ENCODE measurements around the gene SPP1.

DNA sequence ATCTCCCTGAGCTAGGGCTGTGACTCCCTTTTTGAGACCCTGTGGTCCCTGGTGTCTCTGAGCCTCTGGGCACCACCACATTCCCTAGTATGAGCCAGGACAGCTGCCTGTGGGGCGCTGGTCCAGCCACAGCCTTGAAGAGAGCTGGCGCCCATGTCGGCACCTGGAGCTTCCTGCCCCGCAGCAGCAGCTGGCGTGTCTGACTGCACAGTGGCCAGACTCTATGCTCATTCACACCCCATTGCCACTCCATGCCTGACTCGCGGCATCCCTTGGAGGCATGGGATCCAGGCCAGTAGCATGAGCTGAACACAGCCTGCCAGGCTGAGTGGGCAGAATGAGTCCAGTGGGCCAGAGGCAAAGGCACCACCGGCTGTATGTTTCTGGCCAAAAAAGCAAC is 8.3 kb upstream of the SPP1 start:
- TF ChIP-seq POLR2A (IDR thresholded peaks at IDR 0.05) (no peak), POLR2AphosphoS5 (IDR thresholded peaks at IDR 0.05) (no peak)
- TF ChIP-seq, protein P1, sequence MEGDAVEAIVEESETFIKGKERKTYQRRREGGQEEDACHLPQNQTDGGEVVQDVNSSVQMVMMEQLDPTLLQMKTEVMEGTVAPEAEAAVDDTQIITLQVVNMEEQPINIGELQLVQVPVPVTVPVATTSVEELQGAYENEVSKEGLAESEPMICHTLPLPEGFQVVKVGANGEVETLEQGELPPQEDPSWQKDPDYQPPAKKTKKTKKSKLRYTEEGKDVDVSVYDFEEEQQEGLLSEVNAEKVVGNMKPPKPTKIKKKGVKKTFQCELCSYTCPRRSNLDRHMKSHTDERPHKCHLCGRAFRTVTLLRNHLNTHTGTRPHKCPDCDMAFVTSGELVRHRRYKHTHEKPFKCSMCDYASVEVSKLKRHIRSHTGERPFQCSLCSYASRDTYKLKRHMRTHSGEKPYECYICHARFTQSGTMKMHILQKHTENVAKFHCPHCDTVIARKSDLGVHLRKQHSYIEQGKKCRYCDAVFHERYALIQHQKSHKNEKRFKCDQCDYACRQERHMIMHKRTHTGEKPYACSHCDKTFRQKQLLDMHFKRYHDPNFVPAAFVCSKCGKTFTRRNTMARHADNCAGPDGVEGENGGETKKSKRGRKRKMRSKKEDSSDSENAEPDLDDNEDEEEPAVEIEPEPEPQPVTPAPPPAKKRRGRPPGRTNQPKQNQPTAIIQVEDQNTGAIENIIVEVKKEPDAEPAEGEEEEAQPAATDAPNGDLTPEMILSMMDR (IDR thresholded peaks at IDR 0.05), result no peak

Measured in sigmoid colon (tissue), 4 donors.